Myocyte (in vitro differentiated cells): ENCODE results near the gene CCDC184. TPM values are rescaled to one million over a fixed set of nuclear protein-coding genes. Genes with fewer than 3 reads are reported as not detected.
"Not testable (repeated sequence)": the region's sequence is repeated elsewhere in the genome, so short reads cannot be mapped to it uniquely, and the experiment has no call there.

ENCODE experiments used
- DNase-seq: peaks from one replicate; pipeline ENCODE4 v3.0.0-alpha.2; 2012; ENCODE audit warnings: low read depth
- total RNA-seq: library from RNA; depleted of rRNA; stranded (reverse); fragments of >200 nt; gene quantifications from 2 replicates; pipeline ENCODE4 v1.2.3, GENCODE V29; 2014

The CCDC184 gene
- total RNA-seq, 1 donor from 2014 or later: 0.08 TPM

- no peak for DNase-seq
Observed at GRCh38 chr12:48201516-48201915, 18.1 kb downstream of the CCDC184 start.

- no peak for DNase-seq
Observed at GRCh38 chr12:48202766-48203165, 19.3 kb downstream of the CCDC184 start.

- no peak for DNase-seq
Observed at GRCh38 chr12:48203192-48203591, 19.7 kb downstream of the CCDC184 start, which contains the start of gene OR10AD1. TSS of gene OR10AD1 (minus strand) at chr12:48203292. CDS start at chr12:48203292, 0 bp downstream.

- DNase-seq: not testable (repeated sequence)
Observed at GRCh38 chr12:48209495-48209894, 26.1 kb downstream of the CCDC184 start.

- no peak for DNase-seq
Observed at GRCh38 chr12:48216785-48217184, 33.3 kb downstream of the CCDC184 start.

- DNase-seq: no peak
Observed at GRCh38 chr12:48219631-48220030, 36.2 kb downstream of the CCDC184 start.

GRCh38 chr12:48220701-48221100 is 37.3 kb downstream of the CCDC184 start:
- DNase-seq: no peak

- no peak for DNase-seq
Observed at GRCh38 chr12:48221645-48222044, 38.2 kb downstream of the CCDC184 start.

GRCh38 chr12:48224533-48224932 is 41.1 kb downstream of the CCDC184 start:
- not testable (repeated sequence) for DNase-seq

GRCh38 chr12:48231169-48231958 is 47.9 kb downstream of the CCDC184 start:
- DNase-seq: not testable (repeated sequence)

Other genes starting within 250 kb of the CCDC184 start
- gene TMEM106C, start 220.0 kb upstream of the CCDC184 start, total RNA-seq: 56.4 and 57.9 TPM in 2 replicates
- gene COL2A1, start 179.2 kb upstream of the CCDC184 start, total RNA-seq: 0.51 and 0.78 TPM in 2 replicates
- gene SENP1, start 77.6 kb upstream of the CCDC184 start, total RNA-seq: 10.9 and 14.0 TPM in 2 replicates
- gene PFKM, start 64.3 kb upstream of the CCDC184 start, total RNA-seq: 134 and 137 TPM in 2 replicates
- 41.5 and 44.8 TPM in 2 replicates for gene ASB8, start 26.1 kb upstream of the CCDC184 start, total RNA-seq
- not detected in 2 replicates for gene OR10AD1, start 19.6 kb downstream of the CCDC184 start, total RNA-seq
- gene ZNF641, start 167.3 kb downstream of the CCDC184 start, total RNA-seq: 8.9 and 10.6 TPM in 2 replicates